IPS-18c (cell line): ENCODE results near the gene ZNF610.
A peak's percentile ranks its signal among the peaks of the same experiment; 100 is the strongest.
"Not testable (repeated sequence)": the region's sequence is repeated elsewhere in the genome, so short reads cannot be mapped to it uniquely, and the experiment has no call there.

ENCODE experiments used
- H3K4me3 ChIP-seq: 2 replicates; pipeline ENCODE4 v1.7.0; 2013; ENCODE audit warnings: low read depth, mild to moderate bottlenecking, low read length, moderate library complexity; ENCODE audit not compliant: insufficient read depth
- H3K9me3 ChIP-seq: one replicate; pipeline ENCODE4 v1.6.1; 2013; ENCODE audit warnings: mild to moderate bottlenecking, low read length, moderate library complexity; ENCODE audit not compliant: control insufficient read depth, insufficient read depth

ZNF610 gene

GRCh38 chr19:52336117-52336790 lies at the start of gene ZNF610:
Gene ZNF610, plus strand, starts transcription at chr19:52336243. Its CDS starts 12,930 bp downstream, at chr19:52349173.
- Histone ChIP-seq H3K9me3 (peaks cover 3% of the 10 kb centered on the region), H3K4me3 (peak within 1 kb of the TSS; percentile 97)

GRCh38 chr19:52286256-52286655 lies 49.8 kb upstream of the ZNF610 start:
- H3K9me3 ChIP-seq: no peaks in the 10 kb centered on the region
- H3K4me3 ChIP-seq: no peak overlapping the region

GRCh38 chr19:52291781-52292180 lies 44.3 kb upstream of the ZNF610 start:
- Histone ChIP-seq H3K4me3 (no peak overlapping the region), H3K9me3 (peaks cover 3% of the 10 kb centered on the region)

DNA sequence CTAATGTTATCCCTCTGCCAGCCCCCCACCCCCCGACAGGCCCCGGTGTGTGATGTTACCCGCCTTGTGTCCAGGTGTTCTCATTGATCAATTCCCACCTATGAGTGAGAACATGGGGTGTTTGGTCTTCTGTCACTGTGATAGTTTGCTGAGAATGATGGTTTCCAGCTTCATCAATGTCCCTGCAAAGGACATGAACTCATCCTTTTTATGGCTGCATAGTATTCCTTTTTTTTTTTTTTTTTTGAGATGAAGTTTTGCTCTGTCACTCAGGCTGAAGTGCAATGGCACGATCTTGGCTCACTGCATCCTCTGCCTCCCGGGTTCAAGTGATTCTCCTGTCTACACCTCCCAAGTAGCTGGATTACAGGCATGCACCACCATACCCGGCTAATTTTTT lies 43.1 kb upstream of the ZNF610 start:
- not testable (repeated sequence) for H3K4me3 ChIP-seq, H3K9me3 ChIP-seq

GRCh38 chr19:52296400-52296772 lies 39.7 kb upstream of the ZNF610 start:
- Histone ChIP-seq H3K9me3 (peaks cover 6% of the 10 kb centered on the region), H3K4me3 (peak overlapping the region; percentile 35)

- H3K9me3 ChIP-seq: peaks cover 6% of the 10 kb centered on the region
- H3K4me3 ChIP-seq: peak within 1 kb of the TSS; percentile 97
Observed at GRCh38 chr19:52296773-52297600, 39.1 kb upstream of the ZNF610 start, which contains the start of gene ZNF480. Gene ZNF480, plus strand, starts transcription at chr19:52297169. Its CDS starts 3,244 bp downstream, at chr19:52300413.

DNA sequence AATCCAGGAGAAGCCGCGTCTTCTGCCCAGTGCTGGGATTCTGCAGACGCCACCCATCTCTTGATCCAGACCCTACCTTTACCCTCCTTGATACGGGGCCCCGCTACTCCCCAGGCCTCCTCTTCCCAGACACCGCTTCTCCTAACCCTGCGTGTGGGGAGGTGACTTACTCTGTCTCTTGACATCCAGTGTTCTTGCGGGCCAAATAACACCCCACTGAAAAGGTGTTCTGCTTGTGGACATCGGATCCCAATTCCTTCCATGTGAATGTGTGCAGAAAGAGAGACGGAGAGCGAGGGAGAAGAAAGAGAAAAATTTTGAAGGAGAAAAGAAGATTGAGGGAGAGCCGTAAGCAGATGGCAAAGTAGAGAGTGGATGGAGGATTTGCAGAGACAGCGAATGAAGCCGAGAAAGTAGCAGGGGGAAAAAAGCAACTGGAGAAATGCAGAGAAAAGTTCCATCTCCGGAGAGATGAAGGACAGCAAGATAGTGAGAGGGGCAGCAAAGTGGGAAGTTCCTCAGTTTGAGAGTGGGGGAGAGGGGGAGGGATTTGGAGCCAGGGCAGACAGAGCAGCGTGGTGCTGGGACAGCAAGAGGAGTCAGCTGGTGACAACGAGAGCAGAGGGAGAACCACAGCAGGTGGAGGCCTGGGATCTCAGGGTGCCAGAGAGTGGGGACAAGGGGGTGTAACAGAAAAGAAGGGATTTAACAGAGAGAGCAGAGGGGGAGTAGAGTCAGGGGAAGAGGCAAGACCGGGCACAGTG lies 38.3 kb upstream of the ZNF610 start:
- Histone ChIP-seq H3K9me3 (peaks cover 6% of the 10 kb centered on the region), H3K4me3 (peak overlapping the region; percentile 97)

GRCh38 chr19:52307275-52307674 lies 28.8 kb upstream of the ZNF610 start:
- peaks cover 43% of the 10 kb centered on the region for H3K9me3 ChIP-seq
- no peak overlapping the region for H3K4me3 ChIP-seq

- peaks cover 31% of the 10 kb centered on the region for H3K9me3 ChIP-seq
- H3K4me3 ChIP-seq: no peak overlapping the region
Observed at GRCh38 chr19:52322429-52322828, 13.6 kb upstream of the ZNF610 start.

GRCh38 chr19:52331757-52332156 lies 4.3 kb upstream of the ZNF610 start:
- H3K4me3 ChIP-seq: no peak overlapping the region
- H3K9me3 ChIP-seq: peaks cover 6% of the 10 kb centered on the region

- Histone ChIP-seq H3K4me3 (peak overlapping the region; percentile 97; the same call in 1 of the 2 replicates), H3K9me3 (peaks cover 6% of the 10 kb centered on the region)
Observed at GRCh38 chr19:52335768-52336116, 301 bp upstream of the ZNF610 start.

DNA sequence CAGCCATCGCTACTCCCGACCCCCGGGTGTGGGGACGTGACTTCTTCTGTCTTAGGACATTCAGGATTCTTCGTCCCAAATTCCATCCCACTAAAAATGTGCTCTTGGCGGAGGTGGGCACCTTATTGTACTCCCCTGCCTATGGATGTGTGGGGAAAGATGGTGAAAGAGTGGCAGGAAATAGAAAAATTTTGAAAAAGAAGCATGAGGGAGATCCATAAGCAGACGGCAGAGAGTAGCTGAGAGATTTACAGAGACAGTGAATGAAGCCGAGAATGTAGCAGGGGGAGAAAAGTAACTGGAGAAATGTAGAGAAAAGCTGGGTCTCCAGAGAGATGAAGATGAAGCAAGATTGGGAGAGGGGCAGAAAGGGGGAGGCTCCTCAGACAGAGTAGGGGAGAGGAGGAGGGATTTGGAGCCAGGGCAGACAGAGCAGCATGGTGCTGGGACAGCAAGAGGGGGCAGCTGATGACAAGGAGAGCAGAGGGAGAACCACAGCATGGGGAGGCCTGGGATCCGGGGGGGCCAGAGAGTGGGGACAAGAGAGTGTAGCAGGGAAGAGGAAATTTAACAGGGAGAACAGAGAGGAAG lies 843 bp downstream of the ZNF610 start:
- Histone ChIP-seq H3K4me3 (peak overlapping the region; percentile 97), H3K9me3 (no peaks in the 10 kb centered on the region)

- H3K4me3 ChIP-seq: not testable (repeated sequence)
Observed at GRCh38 chr19:52339022-52339421, 3.0 kb downstream of the ZNF610 start.

GRCh38 chr19:52343548-52343947 lies 7.5 kb downstream of the ZNF610 start:
- peaks cover 5% of the 10 kb centered on the region for H3K9me3 ChIP-seq

More at GRCh38 chr19:52339022-52339421, 3.0 kb downstream of the ZNF610 start:
- H3K9me3 ChIP-seq: not testable (repeated sequence)

DNA sequence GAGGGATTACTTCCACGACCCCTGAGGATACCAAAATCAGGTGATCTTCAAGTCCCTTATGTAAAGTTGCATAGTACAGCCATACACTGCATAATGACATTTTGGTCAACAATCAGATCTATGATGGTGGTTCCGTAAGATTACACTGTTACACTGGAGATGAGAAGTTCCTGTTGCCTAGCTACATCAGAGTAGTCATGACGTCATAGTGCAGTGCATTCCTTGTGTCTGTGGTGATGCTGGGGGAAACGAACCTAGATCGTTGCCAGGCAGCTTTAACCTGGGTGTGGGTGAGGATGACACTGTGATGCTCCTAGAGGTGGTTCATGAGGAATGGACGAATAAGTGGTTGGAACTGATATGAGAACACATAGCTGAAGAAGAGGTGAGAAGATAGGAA lies 9.1 kb downstream of the ZNF610 start:
- Histone ChIP-seq H3K9me3 (peaks cover 5% of the 10 kb centered on the region), H3K4me3 (no peak overlapping the region)

More at GRCh38 chr19:52343548-52343947, 7.5 kb downstream of the ZNF610 start:
- H3K4me3 ChIP-seq: no peak overlapping the region

DNA sequence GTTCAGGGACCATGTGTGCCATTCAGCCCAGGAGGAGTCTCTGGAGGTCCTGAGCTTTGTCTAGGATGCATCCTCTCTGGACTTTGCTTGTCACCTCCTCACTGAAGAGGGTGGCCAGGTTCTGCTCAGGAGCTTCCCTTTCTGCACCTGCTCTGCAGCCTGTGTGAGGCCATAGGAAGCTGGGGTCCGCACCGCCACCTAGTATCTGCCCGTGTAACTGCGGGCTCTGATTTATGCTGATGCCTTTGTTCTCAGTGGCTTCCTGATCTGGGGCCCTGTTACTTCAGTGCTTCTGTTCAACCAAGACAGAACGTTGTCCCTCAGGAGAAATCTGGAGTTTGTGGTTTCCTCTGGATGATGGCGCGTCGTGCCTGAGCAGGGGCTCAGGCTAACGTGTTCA lies 15.5 kb downstream of the ZNF610 start:
- Histone ChIP-seq H3K4me3 (no peak overlapping the region), H3K9me3 (peaks cover 7% of the 10 kb centered on the region)

DNA sequence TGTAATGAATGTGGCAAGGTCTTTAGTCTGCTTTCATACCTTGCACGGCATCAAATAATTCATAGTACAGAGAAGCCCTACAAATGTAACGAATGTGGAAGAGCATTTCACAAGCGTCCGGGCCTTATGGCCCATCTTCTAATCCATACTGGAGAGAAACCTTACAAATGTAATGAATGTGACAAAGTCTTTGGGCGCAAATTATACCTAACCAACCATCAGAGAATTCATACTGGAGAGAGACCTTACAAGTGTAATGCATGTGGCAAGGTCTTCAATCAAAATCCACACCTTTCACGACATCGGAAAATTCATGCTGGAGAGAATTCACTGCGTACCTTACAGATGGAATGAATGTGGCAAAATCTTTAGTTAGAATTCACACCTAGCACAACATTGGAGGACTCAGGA lies 30.4 kb downstream of the ZNF610 start:
- no peak overlapping the region for H3K4me3 ChIP-seq
- H3K9me3 ChIP-seq: peaks cover 7% of the 10 kb centered on the region
